ENCODE results near the gene CALHM3.
"Not testable (repeated sequence)": the region's sequence is repeated elsewhere in the genome, so short reads cannot be mapped to it uniquely, and the experiment has no call there.

CALHM3 gene

DNA sequence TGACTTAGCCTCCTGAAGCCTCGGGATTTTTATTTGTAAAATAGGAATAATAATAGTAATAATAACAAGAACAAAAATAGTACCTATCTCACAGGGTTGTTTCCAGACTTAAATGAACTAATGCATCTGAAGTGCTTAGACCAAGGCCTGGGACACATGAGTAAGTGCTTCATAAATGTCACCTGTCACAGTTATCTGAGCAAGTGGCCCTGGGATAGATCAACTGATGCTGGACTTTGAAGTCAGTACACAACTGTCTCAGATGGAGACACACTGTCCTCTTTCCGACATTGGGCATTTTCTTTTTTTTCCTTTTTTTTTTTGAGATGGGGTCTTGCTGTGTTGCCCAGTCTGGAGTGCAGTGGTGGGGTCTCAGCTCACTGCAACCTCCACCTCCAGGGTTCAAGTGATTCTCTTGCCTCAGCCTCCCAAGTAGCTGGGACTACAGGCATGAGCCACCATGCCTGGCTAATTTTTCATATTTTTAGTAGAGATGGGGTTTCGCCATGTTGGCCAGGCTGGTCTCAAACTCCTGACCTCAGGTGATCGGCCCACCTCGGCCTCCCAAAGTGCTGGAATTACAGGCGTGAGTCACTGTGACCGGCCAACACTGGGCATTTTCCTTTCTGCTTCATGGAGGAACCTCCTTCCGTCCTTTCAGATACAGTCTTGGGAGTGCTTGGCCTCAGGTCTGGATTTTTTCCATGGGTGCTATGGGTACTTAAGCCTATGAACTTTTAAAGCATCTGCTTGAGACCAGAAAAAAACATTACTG is 7.8 kb upstream of the CALHM3 start:
- H3K27ac ChIP-seq (ENCODE audit: low read depth, low read length); H3K4me3 ChIP-seq (ENCODE audit: low read depth in 1 of 2, low read length in 2 of 2); H3K9ac ChIP-seq (ENCODE audit: low read length); H3K36me3 ChIP-seq (ENCODE audit: insufficient read depth, low read length); H3K9me3 ChIP-seq (ENCODE audit: low read length); H3K27me3 ChIP-seq (ENCODE audit: control insufficient read depth in 1 of 2, insufficient read depth in 2 of 2, low read length in 2 of 2): not testable (repeated sequence)
- peaks cover 26% of the 10 kb centered on the region for H3K4me1 ChIP-seq (ENCODE audit: insufficient read depth, low read length)

DNA sequence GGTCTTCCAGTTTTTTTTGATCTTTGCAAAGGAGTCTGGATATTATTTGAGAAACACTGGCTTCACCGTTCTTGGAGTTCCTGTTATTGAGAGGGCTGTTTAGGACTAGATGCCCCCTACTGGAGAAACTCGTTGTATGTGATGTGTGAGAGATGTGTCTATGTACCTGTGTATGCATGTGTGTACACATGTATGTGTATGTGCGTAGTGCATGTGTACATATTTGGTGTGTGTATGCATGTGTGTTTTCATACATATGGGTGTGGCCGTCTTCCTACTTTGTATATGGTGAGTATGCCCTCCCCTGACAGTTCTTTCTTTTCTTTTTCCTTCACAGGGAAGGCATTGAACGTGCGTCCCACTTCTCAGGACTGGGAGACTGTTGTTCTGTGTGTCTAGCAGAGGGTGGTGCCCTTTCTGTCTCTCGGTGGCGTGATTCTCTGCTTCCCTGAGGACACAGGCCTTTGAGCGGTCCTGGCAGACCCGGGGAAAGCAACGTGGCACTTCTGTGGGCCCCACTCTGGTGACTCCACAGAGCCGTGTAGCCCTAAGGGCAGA is 3.0 kb upstream of the CALHM3 start:
- Histone ChIP-seq H3K36me3 (ENCODE audit: insufficient read depth, low read length) (no peaks in the 10 kb centered on the region), H3K9ac (ENCODE audit: low read length) (no peak overlapping the region), H3K4me1 (ENCODE audit: insufficient read depth, low read length) (peaks cover 17% of the 10 kb centered on the region), H3K27me3 (ENCODE audit: control insufficient read depth in 1 of 2, insufficient read depth in 2 of 2, low read length in 2 of 2) (no peaks in the 10 kb centered on the region), H3K4me3 (ENCODE audit: low read depth in 1 of 2, low read length in 2 of 2) (no peak overlapping the region), H3K9me3 (ENCODE audit: low read length) (no peaks in the 10 kb centered on the region), H3K27ac (ENCODE audit: low read depth, low read length) (no peak overlapping the region)

DNA sequence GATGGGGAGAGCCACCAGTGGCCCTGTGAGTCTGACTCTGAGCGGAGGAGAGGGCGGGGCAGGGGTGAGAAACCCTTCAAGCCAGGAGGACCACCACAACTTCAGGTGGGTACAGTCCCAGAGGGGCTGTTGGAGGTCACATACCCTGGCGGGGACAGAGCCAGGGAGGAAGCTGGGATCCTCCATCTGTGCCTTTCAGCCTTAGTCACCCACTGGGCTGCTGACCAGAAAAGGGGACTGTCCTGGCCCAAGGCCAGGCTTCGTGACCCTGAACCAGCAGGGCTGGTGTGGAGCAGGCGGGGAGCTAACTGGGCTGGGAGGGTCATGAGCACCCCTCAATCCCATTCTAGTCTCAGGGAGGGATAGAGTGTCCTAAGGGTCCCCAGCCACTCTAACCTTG is 1.5 kb upstream of the CALHM3 start:
- H3K9me3 ChIP-seq (ENCODE audit: low read length): no peaks in the 10 kb centered on the region
- H3K4me3 ChIP-seq (ENCODE audit: low read depth in 1 of 2, low read length in 2 of 2): no peak overlapping the region
- peaks cover 2% of the 10 kb centered on the region for H3K4me1 ChIP-seq (ENCODE audit: insufficient read depth, low read length)
- H3K9ac ChIP-seq (ENCODE audit: low read length): no peak overlapping the region
- no peaks in the 10 kb centered on the region for H3K36me3 ChIP-seq (ENCODE audit: insufficient read depth, low read length)
- H3K27me3 ChIP-seq (ENCODE audit: control insufficient read depth in 1 of 2, insufficient read depth in 2 of 2, low read length in 2 of 2): peaks cover 0 to 4% of the 10 kb centered on the region in 2 donors
- H3K27ac ChIP-seq (ENCODE audit: low read depth, low read length): no peak overlapping the region

DNA sequence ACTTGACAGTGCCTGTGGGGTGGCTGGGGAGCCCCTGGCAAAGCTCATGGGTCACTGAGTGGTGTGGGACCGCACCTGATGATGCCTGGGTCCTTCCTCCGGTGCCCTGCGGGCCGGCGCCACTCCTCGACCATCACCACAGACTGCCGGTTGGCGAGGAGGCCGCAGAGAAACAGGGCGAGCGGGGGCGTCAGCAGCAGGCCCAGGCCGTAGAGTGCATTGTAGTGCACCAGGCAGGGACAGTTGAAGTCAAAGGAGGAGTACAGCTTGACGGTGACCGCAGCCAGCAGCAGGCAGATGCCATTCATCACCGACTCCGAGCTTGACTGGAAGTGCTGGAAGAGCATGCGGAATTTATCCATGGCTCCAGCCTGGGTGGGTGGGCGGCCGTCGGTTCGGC is 369 bp downstream of the CALHM3 start:
- H3K9me3 ChIP-seq (ENCODE audit: low read length): no peaks in the 10 kb centered on the region
- H3K9ac ChIP-seq (ENCODE audit: low read length): no peak overlapping the region
- no peak overlapping the region for H3K27ac ChIP-seq (ENCODE audit: low read depth, low read length)
- peaks cover 0 to 4% of the 10 kb centered on the region in 2 donors for H3K27me3 ChIP-seq (ENCODE audit: control insufficient read depth in 1 of 2, insufficient read depth in 2 of 2, low read length in 2 of 2)
- no peaks in the 10 kb centered on the region for H3K36me3 ChIP-seq (ENCODE audit: insufficient read depth, low read length)
- H3K4me3 ChIP-seq (ENCODE audit: low read depth in 1 of 2, low read length in 2 of 2): no peak overlapping the region
- no peaks in the 10 kb centered on the region for H3K4me1 ChIP-seq (ENCODE audit: insufficient read depth, low read length)

DNA sequence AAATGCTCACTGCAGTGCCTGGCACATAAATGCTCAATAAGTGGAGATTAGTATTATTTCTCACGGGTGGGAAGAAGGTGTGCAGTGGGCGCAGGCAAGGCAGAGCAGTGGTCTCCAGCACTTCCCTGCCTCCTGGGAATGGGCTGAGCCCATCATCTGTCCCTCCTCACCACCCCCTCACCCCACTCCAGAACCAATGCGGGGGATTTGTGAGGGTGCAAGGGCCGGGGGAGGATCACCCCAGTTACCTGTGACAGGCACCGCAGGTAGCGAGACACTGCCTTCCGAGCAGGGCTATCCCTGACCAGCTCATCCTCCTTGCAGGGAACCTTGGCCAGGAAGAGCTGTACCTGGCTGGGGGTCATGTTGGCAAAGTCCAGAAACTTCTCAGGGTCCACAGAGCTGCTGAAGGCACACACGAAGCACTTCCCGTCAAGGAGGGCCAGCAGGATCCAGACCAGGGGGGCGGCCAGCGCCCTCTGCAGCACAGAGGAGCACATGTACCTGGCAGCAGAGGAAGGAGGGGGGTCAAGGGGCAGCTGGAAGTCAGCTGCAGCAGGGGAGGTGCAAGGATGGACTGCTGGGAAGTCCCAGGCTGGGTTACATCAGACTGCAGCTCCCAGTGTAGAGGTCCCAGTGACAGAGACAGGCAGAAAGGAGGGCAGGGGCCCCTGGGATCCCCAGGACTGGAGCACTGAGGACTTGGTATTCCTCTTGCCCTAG is 2.8 kb downstream of the CALHM3 start:
- Histone ChIP-seq H3K9ac (ENCODE audit: low read length) (no peak overlapping the region), H3K27me3 (ENCODE audit: control insufficient read depth in 1 of 2, insufficient read depth in 2 of 2, low read length in 2 of 2) (peaks cover 0 to 4% of the 10 kb centered on the region in 2 donors), H3K27ac (ENCODE audit: low read depth, low read length) (no peak overlapping the region), H3K9me3 (ENCODE audit: low read length) (no peaks in the 10 kb centered on the region), H3K36me3 (ENCODE audit: insufficient read depth, low read length) (no peaks in the 10 kb centered on the region), H3K4me1 (ENCODE audit: insufficient read depth, low read length) (peaks cover 1% of the 10 kb centered on the region), H3K4me3 (ENCODE audit: low read depth in 1 of 2, low read length in 2 of 2) (no peak overlapping the region)

DNA sequence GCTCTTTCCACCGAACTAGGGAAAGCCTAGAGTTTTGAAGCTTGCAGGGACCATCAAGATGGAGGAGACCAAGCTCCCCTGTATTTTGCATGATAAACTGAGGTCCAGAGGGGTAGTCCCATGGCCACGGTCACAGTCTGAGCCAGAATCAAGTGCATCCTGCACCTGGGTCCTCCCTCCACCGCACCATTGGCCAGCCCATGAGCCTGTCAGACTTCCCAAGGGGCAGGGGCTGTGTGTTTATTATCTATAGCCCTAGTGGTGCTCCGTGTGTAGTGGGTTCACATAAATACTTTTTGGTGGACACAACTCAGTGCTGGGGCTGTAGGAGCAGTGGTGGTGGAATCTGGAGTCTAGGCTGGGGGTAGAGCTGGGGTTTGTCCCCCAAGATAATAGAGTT is 3.6 kb downstream of the CALHM3 start:
- H3K27ac ChIP-seq (ENCODE audit: low read depth, low read length): no peak overlapping the region

DNA sequence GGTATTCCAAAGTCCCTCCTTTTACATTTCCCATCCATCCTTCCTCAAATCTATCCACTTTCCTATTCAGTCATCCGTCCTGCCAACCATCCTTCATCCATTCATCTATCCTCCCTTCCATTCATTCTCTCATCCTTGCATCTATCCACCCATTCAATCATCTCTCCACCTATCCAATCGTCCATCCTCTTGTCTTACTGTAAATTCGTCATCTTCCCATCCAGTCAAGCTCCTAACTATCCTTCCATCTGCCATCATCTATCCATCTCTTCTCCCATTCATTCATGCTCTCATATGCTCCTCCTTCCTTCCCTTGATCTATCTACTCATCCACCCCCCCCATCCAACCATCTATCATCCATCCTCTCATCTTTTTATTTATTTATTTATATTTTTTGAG is 5.0 kb downstream of the CALHM3 start:
- no peaks in the 10 kb centered on the region for H3K36me3 ChIP-seq (ENCODE audit: insufficient read depth, low read length)
- H3K4me1 ChIP-seq (ENCODE audit: insufficient read depth, low read length): peaks cover 8% of the 10 kb centered on the region
- H3K9me3 ChIP-seq (ENCODE audit: low read length): no peaks in the 10 kb centered on the region
- peaks cover 0 to 4% of the 10 kb centered on the region in 2 donors for H3K27me3 ChIP-seq (ENCODE audit: control insufficient read depth in 1 of 2, insufficient read depth in 2 of 2, low read length in 2 of 2)
- no peak overlapping the region for H3K9ac ChIP-seq (ENCODE audit: low read length)
- H3K27ac ChIP-seq (ENCODE audit: low read depth, low read length): no peak overlapping the region
- H3K4me3 ChIP-seq (ENCODE audit: low read depth in 1 of 2, low read length in 2 of 2): no peak overlapping the region

More for the DNA sequence above, 3.6 kb downstream of the CALHM3 start:
- no peaks in the 10 kb centered on the region for H3K36me3 ChIP-seq (ENCODE audit: insufficient read depth, low read length)
- H3K27me3 ChIP-seq (ENCODE audit: control insufficient read depth in 1 of 2, insufficient read depth in 2 of 2, low read length in 2 of 2): peaks cover 0 to 4% of the 10 kb centered on the region in 2 donors
- H3K4me1 ChIP-seq (ENCODE audit: insufficient read depth, low read length): peaks cover 8% of the 10 kb centered on the region
- no peak overlapping the region for H3K4me3 ChIP-seq (ENCODE audit: low read depth in 1 of 2, low read length in 2 of 2)
- no peak overlapping the region for H3K9ac ChIP-seq (ENCODE audit: low read length)
- H3K9me3 ChIP-seq (ENCODE audit: low read length): no peaks in the 10 kb centered on the region

DNA sequence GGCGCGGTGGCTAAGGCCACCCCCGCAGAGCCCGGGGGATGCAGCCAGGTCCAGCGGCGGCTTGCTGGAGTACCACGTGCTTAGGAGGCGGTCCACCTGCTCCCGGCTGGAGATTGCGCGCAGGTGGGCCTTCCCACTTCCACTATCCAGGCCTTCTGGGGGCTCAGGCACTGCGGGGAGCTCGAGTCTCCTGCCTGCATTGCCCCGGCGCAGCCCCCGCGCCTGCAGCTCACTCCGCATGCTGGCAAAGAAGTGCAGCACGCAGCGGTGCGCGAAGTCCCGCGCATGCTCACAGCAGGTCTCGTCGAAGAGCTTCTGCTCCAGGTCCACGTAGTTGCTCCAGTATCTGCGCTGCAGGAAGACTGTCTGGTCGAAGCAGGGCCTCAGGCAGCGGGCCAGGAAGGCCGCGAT is 5.8 kb downstream of the CALHM3 start:
- no peak overlapping the region for H3K4me3 ChIP-seq (ENCODE audit: low read depth in 1 of 2, low read length in 2 of 2)
- H3K4me1 ChIP-seq (ENCODE audit: insufficient read depth, low read length): peaks cover 8% of the 10 kb centered on the region
- H3K27ac ChIP-seq (ENCODE audit: low read depth, low read length): no peak overlapping the region
- H3K9ac ChIP-seq (ENCODE audit: low read length): no peak overlapping the region
- H3K27me3 ChIP-seq (ENCODE audit: control insufficient read depth in 1 of 2, insufficient read depth in 2 of 2, low read length in 2 of 2): peaks cover 0 to 4% of the 10 kb centered on the region in 2 donors
- no peaks in the 10 kb centered on the region for H3K36me3 ChIP-seq (ENCODE audit: insufficient read depth, low read length)
- no peaks in the 10 kb centered on the region for H3K9me3 ChIP-seq (ENCODE audit: low read length)

DNA sequence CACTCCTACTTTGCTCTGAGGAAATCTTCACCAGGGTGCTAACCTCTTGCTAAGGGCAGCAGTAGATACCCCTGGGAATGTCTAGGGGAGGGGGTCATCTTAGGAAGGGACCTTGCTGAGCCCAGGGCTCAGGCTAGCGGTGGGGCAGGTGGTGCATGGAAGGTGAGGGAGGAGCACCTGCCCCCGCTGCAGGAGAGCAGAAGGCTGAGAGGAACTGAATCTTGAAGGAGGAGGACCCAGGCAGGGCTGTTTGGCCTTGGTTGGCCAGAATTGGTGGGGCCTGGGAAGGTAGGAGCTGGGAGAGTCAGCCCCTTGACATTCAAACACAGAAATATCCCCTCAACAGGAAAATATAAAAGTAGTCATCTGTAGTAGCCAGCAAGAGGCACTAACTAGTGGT is 7.0 kb downstream of the CALHM3 start:
- Histone ChIP-seq H3K36me3 (ENCODE audit: insufficient read depth, low read length) (no peaks in the 10 kb centered on the region), H3K9ac (ENCODE audit: low read length) (no peak overlapping the region), H3K27ac (ENCODE audit: low read depth, low read length) (no peak overlapping the region), H3K4me1 (ENCODE audit: insufficient read depth, low read length) (peaks cover 8% of the 10 kb centered on the region), H3K9me3 (ENCODE audit: low read length) (no peaks in the 10 kb centered on the region), H3K27me3 (ENCODE audit: control insufficient read depth in 1 of 2, insufficient read depth in 2 of 2, low read length in 2 of 2) (peaks cover 0 to 4% of the 10 kb centered on the region in 2 donors), H3K4me3 (ENCODE audit: low read depth in 1 of 2, low read length in 2 of 2) (no peak overlapping the region)

DNA sequence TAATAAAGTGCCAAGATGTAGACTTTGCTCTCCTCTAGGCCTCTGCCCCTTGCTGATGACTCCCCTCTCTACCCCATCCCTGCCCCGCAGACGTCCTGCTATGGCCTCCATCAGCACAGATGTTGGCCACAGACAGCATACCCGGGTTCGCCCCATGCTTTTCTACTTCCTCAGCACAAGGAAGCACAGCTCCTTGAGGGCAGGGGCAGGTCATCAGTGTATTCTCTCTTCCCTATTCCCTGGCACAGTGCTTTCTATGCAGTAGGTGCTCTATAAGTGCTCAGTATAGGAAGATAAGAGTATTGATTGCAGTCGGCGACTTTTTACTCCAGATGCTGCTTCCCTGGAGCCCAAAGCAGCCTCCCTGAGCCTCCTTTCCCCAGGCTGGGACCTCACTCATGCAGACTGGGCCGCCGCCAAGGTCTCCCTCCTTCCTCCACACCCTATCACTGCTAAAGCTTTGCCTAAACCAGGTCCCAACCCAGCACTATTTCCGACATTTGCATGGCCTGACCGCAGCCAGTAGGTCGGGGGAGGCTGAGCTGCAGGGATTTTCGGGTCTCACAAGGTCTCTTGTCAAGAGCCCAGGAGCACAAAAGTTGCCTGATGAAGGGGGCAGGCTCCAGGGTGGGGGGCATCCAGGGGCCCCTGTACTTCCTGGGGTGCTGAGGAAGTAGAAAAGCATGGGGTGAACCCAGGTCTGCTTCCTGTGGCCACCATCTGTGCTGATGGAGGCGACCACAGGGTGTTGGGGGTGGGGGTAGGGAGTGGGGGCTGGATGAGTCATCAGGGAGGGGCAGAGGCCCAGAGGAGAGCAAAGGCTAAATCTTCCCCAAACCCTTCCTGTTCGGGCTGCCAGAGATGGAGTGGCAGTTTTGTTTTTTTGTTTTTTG is 8.0 kb downstream of the CALHM3 start:
- H3K9ac ChIP-seq (ENCODE audit: low read length): no peak overlapping the region
- no peaks in the 10 kb centered on the region for H3K36me3 ChIP-seq (ENCODE audit: insufficient read depth, low read length)
- H3K9me3 ChIP-seq (ENCODE audit: low read length): no peaks in the 10 kb centered on the region
- no peak overlapping the region for H3K4me3 ChIP-seq (ENCODE audit: low read depth in 1 of 2, low read length in 2 of 2)
- no peaks in the 10 kb centered on the region for H3K27me3 ChIP-seq (ENCODE audit: control insufficient read depth in 1 of 2, insufficient read depth in 2 of 2, low read length in 2 of 2)
- H3K4me1 ChIP-seq (ENCODE audit: insufficient read depth, low read length): peaks cover 8% of the 10 kb centered on the region
- no peak overlapping the region for H3K27ac ChIP-seq (ENCODE audit: low read depth, low read length)

DNA sequence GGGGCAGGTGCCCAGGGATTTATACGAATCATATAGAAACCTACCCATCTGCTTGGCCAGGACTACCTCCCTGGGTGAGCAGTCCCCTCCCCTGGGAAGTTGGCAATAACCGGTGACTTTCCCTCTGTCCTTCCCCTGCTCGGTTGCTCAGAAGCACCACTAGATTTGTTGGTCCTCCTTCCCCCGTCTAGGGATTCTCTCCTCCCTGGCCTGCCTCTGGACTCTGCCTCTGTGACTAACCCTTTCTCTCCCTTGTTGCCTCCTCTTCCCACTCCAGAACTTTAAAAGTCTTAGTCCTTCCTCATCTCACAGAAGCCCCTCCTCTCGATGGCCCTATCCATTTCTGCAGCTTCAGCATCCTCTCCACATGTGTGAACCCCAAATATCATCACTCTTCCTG is 9.8 kb downstream of the CALHM3 start:
- H3K4me3 ChIP-seq (ENCODE audit: low read depth in 1 of 2, low read length in 2 of 2): no peak overlapping the region
- no peaks in the 10 kb centered on the region for H3K27me3 ChIP-seq (ENCODE audit: control insufficient read depth in 1 of 2, insufficient read depth in 2 of 2, low read length in 2 of 2)
- H3K4me1 ChIP-seq (ENCODE audit: insufficient read depth, low read length): peaks cover 8% of the 10 kb centered on the region

More for the DNA sequence above, 9.8 kb downstream of the CALHM3 start:
- Histone ChIP-seq H3K9me3 (ENCODE audit: low read length) (no peaks in the 10 kb centered on the region), H3K27ac (ENCODE audit: low read depth, low read length) (no peak overlapping the region), H3K9ac (ENCODE audit: low read length) (no peak overlapping the region), H3K36me3 (ENCODE audit: insufficient read depth, low read length) (no peaks in the 10 kb centered on the region)
